ENCODE measurements around the gene ACSS1.

The ACSS1 gene

GRCh38 chr20:24960861-24961260 is 97.1 kb downstream of the ACSS1 start:
- no peak overlapping the region for H3K27ac ChIP-seq
- TF ChIP-seq CTCF (IDR thresholded peaks at IDR 0.05) = no peak
- no peak for TF ChIP-seq ZFX (IDR thresholded peaks at IDR 0.05; ENCODE audit: borderline replicate concordance)

DNA sequence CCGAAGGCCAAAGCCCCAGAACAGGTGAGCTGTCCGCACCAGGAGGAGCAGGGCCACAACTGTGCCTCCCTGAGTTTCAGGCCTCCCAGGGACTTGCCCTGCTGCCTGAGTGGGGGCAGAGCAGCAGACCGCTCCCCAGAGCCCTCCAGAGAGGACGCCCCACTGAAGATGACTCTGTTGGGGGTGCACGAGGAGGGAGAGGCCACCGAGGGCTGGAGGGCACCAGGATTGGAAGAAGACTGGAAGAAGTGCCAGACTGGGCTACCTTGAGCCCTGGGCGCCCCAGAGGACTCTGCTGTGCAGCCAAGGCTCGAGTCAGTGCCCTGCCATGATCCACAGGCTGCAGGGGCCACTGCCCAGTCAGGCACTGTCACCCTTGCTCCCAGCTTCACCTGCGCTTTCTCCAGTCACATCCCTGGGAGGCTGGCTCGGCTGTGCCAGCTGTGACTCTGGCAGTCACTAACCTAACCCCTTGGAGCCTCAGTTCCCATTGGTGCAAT is 97.6 kb downstream of the ACSS1 start:
- H3K27ac ChIP-seq = no peak overlapping the region
- no peak for TF ChIP-seq ZFX (IDR thresholded peaks at IDR 0.05; ENCODE audit: borderline replicate concordance)
- TF ChIP-seq CTCF (IDR thresholded peaks at IDR 0.05) = no peak

GRCh38 chr20:24959591-24960301 is 98.2 kb downstream of the ACSS1 start:
- TF ChIP-seq ZFX (IDR thresholded peaks at IDR 0.05; ENCODE audit: borderline replicate concordance) = no peak
- TF ChIP-seq CTCF (IDR thresholded peaks at IDR 0.05) = no peak
- H3K27ac ChIP-seq = no peak overlapping the region

GRCh38 chr20:24958506-24959385 is 99.2 kb downstream of the ACSS1 start:
- TF ChIP-seq CTCF (IDR thresholded peaks at IDR 0.05) = no peak
- no peak for TF ChIP-seq ZFX (IDR thresholded peaks at IDR 0.05; ENCODE audit: borderline replicate concordance)

GRCh38 chr20:24957326-24958016 is 100.5 kb downstream of the ACSS1 start:
- no peak overlapping the region for H3K27ac ChIP-seq
- TF ChIP-seq CTCF (IDR thresholded peaks at IDR 0.05) (no peak), ZFX (IDR thresholded peaks at IDR 0.05; ENCODE audit: borderline replicate concordance) (no peak)

More at GRCh38 chr20:24958506-24959385, 99.2 kb downstream of the ACSS1 start:
- H3K27ac ChIP-seq = no peak overlapping the region
